GM20000 (cell line): ENCODE measurements around the gene ZNF513.

Experiments
- DNase-seq: peaks from one replicate; pipeline ENCODE4 v3.0.0; 2012; ENCODE audit warnings: low spot score
- CTCF ChIP-seq: IDR thresholded peaks from 2 replicates; pipeline ENCODE4 v1.5.1; 2012; ENCODE audit warnings: mild to moderate bottlenecking, control low read depth; ENCODE audit errors: extremely low read depth, missing control alignments

Gene ZNF513

DNA sequence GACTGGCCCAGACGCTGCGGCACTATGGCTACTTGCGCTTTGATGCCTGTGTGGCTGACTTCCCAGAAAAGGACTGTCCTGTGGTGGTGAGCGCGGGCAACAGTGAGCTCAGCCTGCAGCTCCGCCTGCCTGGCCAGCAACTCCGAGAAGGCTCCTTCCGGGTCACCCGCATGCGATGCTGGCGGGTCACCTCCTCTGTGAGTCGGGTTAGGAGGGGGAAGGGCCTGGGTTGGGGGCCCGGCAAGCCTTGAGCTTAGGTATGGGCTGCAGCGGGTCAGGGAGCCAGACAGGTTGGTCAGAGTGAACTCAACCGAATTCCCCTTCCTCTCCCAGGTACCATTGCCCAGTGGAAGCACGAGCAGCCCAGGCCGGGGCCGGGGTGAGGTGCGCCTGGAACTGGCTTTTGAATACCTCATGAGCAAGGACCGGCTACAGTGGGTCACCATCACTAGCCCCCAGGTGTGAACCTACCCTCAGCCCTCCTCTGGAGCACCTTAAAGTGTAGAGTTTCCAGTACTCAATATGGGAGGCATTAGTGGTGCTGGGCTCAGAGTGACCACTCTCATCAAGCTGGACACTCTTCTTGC, 4.9 kb downstream of the ZNF513 start:
- TF ChIP-seq CTCF, result no peak
- no peak for DNase-seq

- DNase-seq, result no peak
- TF ChIP-seq CTCF, result no peak
Measured at GRCh38 chr2:27373567-27373966, 7.0 kb downstream of the ZNF513 start.

DNA sequence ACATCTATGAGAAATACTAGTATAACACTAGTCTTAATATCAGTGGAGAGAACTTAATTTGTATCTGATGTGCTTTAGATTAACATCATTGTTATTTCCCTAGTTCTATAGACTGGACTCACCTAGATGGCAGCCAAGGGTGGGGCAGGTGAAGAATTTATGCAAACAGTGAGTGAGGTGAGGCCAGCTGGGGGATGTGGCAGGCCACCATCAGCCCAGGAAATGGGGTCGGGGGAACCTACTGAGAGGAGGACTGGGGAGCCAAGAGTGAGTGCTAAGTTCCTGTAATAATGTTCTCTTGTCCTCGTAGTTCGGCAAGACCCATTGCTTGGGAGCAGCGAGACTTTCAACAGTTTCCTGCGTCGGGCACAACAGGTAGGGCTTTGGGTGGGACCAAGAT, 7.6 kb downstream of the ZNF513 start:
- TF ChIP-seq CTCF, result no peak
- DNase-seq, result no peak

DNA sequence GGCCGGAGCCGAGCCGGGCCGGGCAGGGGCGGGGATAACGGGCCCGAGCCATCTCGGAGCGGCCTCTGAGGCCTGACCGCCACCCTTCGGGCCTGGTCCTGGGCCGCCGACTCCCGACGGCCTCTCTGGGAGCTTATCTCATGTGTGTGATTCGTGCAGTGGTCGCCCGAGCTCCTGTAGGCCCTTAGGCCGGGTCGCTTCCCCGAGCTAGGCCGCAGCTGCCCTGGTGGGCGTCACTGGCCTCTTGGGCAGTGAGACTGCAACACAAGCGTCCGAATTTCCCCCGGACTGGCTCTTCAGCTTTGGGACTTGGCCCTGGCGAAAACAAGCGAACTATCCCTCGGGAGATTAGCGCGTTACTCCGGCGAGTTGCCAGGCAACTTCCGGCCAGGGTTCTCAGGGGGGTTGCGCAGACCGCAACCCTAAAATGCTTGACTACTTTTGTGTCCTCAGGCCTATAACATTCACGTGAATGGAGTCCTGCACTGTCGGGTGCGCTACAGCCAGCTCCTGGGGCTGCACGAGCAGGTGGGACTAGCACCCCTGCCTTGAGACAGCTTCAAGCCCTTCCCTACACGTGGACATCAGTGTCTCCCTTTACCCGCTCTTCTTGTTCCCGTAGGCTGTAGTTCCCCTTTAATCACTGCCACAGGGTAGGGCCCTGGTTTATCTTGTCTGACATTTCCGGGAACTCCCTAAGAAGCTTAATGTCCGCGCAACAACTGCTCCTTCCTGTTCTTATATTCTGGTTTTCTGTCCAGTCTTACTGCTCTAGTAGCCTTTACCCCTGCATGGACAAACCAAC, 9.5 kb downstream of the ZNF513 start:
- DNase-seq, result peak; percentile 45
- no peak for TF ChIP-seq CTCF

DNA sequence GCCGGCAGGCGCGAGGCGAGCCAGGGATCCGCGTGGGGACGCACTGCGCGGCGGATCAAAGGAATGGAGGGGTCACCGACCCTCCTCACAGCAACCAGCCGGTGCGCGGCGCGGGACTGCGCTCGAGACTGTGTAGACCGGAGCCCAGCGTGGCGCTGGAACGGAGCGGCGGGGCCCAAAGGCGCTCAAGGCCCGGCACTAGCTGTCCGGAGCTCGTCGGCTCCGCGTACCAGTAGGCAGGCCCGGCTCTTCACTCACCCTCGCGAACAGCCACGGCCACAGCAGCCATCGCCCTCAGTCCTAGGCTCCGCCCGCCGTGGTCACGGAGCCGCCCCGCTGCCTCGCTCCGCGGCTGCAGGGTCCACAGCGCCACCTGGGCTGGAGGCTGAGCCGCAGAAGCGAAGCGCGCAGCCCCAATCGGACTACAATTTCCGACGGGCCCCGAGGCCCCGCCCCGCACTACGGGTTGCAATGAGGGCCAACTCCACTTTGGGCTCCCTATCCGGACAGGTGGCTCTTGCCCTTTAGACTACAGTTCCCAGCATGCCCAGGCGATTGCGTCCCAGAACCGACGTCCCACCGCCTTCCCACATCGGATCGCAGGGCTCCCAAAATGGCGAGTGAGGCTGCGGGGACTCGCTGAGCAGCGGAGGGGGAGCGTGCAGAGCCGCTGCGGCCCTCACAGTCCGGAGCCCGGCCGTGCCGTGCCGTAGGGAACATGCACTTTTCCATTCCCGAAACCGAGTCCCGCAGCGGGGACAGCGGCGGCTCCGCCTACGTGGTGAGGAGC, 10.3 kb downstream of the ZNF513 start, which contains the start of the genes EIF2B4 and SNX17:
TSS of gene EIF2B4 (minus strand) at position 313 of the 790 bp plus-strand sequence. CDS start at position 289, 24 bp downstream.
TSS of gene SNX17 (plus strand) at position 591 of the 790 bp plus-strand sequence. CDS start at position 719, 128 bp downstream.
- peak; percentile 97 for DNase-seq
- TF ChIP-seq CTCF, result peak; percentile 94

GRCh38 chr2:27369471-27370025, 11.0 kb downstream of the ZNF513 start:
- no peak for DNase-seq
- no peak for TF ChIP-seq CTCF

- DNase-seq, result no peak
- no peak for TF ChIP-seq CTCF
Measured at GRCh38 chr2:27363933-27364332, 16.6 kb downstream of the ZNF513 start.
